Right cardiac atrium (tissue), 5 donors: Measurements from ENCODE around the gene TMEM117. TPM values are rescaled to one million over a fixed set of nuclear protein-coding genes. Genes with fewer than 3 reads are reported as not detected.
"Not testable (repeated sequence)": the region's sequence is repeated elsewhere in the genome, so short reads cannot be mapped to it uniquely, and the experiment has no call there.

Source experiments
- ATAC-seq, 2 donors: fragments of 200-7000 bp; cut with Tn5 transposase; one replicate each; pipeline versions ENCODE4 v1.8.0 to v1.9.1; 2020; ENCODE audit warnings: moderate library complexity in 2 of 2, mild to moderate bottlenecking in 1 of 2
- DNase-seq, 3 donors: peaks; one replicate each; pipeline ENCODE4 v3.0.0-alpha.2; 2020
- H3K27ac ChIP-seq: one replicate; pipeline ENCODE4 v1.5.1; 2013; ENCODE audit warnings: mild to moderate bottlenecking, low read length, control low read depth, moderate library complexity
- H3K27me3 ChIP-seq: one replicate; pipeline ENCODE4 v1.6.1; 2013; ENCODE audit not compliant: control insufficient read depth, insufficient read depth
- H3K4me1 ChIP-seq: one replicate; pipeline ENCODE4 v1.6.1; 2013; ENCODE audit warnings: low read length; ENCODE audit not compliant: control insufficient read depth, insufficient read depth
- H3K4me3 ChIP-seq: one replicate; pipeline ENCODE4 v1.5.1; 2013; ENCODE audit warnings: low read length, control low read depth
- H3K9me3 ChIP-seq: one replicate; pipeline ENCODE4 v1.6.1; 2013; ENCODE audit warnings: low read length; ENCODE audit not compliant: control insufficient read depth
- WGBS: extraction: QIAGEN DNeasy Blood & Tissue Kit; methylation state at CpG from one replicate; pipeline ENCODE4 v1.1.7; 2013; 5-methylcytosine and 5-hydroxymethylcytosine counted together
- intact Hi-C, 4 donors: fragments of 100-400 bp; cut with DNase I; formaldehyde crosslinking; loops; one replicate each; pipeline versions ENCODE4 v1.11.0 to v1.14.0; 2022 to 2023
- polyA plus RNA-seq: library from polyadenylated mRNA; stranded (reverse); fragments of 200-250 nt; gene quantifications from one replicate; pipeline ENCODE4 v1.2.3, GENCODE V29; 2013
- total RNA-seq, 4 donors: library from RNA; stranded (reverse); fragmentation: NEBNext Ultra II Directional; extraction: Animal tissue kit (Norgen Biotek cat#: 25700); gene quantifications; one replicate each; pipeline ENCODE4 v1.2.1, GENCODE V29; 2021
- donor health status: healthy with polysubstance abuse.
- donor health status: DM: no; HTN: yes; CAD: no.
- donor health status: DM: no; HTN: no; CAD: no.
- donor health status: DM: no; HTN: yes; CAD: no; lungs with severe emphysema.
- donor health status: DM: yes; HTN: yes; CAD: no.

The TMEM117 gene
- total and polyA plus RNA-seq, 5 donors = 8.0 to 13.0 (median 11.7) TPM

DNA sequence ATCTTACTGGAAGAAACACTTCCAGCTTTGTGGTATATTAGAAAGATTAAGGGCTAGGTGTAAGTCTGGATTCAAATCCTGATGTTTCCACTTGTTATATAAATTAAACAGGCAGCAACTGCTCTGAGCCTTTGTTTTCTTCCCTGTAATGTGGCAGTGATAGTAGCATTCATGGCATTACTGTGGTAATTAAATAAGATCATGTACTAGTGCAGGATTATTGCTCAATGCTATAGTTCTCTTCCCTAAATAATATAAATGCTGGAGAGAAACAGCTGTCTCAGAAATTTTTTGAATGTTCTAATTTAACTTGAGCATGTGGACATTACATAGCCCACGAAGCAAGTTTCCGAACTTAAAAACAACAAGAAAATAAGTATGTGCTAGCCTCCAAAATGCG, 5.4 kb downstream of the TMEM117 start:
- ATAC-seq (no peak), DNase-seq (no peak)
- intact Hi-C loops = no loop called here
- H3K9me3 ChIP-seq = no peaks in the 10 kb centered on the region
- H3K27ac ChIP-seq = no peak overlapping the region
- no peak overlapping the region for H3K4me3 ChIP-seq
- WGBS = 93% methylated on average over 3 of the region's 3 CpGs
- H3K27me3 ChIP-seq = no peaks in the 10 kb centered on the region
- H3K4me1 ChIP-seq = no peaks in the 10 kb centered on the region

DNA sequence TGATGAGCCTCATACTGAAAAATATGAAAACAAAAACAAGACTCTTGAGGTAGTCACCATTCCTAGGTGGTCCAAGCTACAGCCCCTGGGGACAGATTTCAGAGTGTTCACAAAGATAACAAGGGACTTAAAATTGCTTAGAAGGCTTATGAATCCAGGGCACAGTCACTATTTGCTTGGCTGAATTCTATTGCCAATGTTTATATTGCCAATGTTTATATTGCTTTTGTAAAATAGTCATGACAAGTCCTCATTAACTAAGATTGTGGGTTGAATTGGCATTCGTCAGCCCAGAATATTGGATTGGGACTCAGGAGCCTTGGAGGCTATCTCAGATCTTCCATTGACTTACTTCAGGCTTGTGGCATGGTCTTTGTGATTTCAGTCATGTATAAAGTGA, 6.4 kb downstream of the TMEM117 start:
- ATAC-seq = no peak
- 93% methylated on average over 1 of the region's 1 CpG for WGBS

DNA sequence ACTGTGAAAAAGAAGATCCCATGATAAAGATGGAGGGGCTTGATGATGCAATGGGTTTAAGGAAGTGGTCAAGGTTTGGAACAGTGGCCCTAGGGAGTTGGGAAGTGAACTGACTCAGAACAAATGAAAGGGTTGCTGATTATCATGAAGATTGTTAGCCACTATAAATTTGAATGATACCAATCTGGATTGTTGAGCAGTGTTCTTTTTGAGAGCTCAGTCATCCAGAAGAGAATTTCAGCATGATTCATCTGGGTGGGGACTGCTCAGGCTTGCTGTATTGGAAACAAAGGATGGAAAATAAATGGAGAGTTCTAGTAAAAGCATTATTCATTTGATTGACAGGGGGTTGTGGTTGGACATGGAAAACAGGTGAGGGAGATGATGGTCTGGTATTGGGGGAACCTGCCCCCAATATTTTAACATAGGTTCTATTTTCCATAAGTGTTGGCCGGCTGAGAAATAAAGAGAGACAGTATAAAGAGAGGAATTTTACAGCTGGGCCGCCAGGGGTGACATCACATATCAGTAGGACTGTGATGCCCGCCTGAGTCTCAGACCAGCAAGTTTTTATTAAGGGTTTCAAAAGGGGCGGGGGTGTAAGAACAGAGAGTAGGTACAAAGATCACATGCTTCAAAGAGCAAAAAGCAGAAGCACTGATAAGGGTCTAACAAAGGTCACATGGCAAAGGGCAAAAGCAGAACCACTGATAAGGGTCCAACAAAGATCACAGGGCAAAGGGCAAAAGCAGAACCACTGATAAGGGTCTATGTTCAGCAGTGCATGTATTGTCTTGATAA, 11.7 kb downstream of the TMEM117 start:
- WGBS = 86% methylated on average over 4 of the region's 4 CpGs

More for the DNA sequence above, 6.4 kb downstream of the TMEM117 start:
- no peak overlapping the region for H3K4me3 ChIP-seq
- no peak for DNase-seq
- H3K27me3 ChIP-seq = no peaks in the 10 kb centered on the region
- H3K9me3 ChIP-seq = no peaks in the 10 kb centered on the region
- H3K4me1 ChIP-seq = no peaks in the 10 kb centered on the region
- intact Hi-C loops = no loop called here
- no peak overlapping the region for H3K27ac ChIP-seq

DNA sequence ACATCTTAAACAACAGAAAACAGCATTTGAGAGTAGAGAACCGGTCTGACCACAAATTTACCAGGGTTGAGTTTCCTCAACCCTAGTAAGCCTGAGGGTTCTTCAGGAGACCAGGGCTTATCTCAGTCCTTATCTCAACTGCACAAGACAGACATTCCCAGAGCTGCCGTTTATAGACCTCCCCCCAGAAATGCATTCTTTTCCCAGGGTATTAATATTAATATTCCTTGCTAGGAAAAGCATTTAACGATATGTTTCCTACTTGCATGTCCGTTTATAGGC, 12.3 kb downstream of the TMEM117 start:
- Histone ChIP-seq H3K4me3 (no peak overlapping the region), H3K4me1 (no peaks in the 10 kb centered on the region), H3K9me3 (no peaks in the 10 kb centered on the region), H3K27ac (no peak overlapping the region), H3K27me3 (no peaks in the 10 kb centered on the region)
- intact Hi-C loops = no loop called here
- no peak for DNase-seq
- ATAC-seq = no peak
- WGBS = 83% methylated on average over 4 of the region's 4 CpGs

More for the DNA sequence above, 11.7 kb downstream of the TMEM117 start:
- H3K4me3 ChIP-seq, intact Hi-C loops, H3K4me1 ChIP-seq, ATAC-seq, H3K27me3 ChIP-seq, DNase-seq, H3K9me3 ChIP-seq, H3K27ac ChIP-seq: not testable (repeated sequence)

DNA sequence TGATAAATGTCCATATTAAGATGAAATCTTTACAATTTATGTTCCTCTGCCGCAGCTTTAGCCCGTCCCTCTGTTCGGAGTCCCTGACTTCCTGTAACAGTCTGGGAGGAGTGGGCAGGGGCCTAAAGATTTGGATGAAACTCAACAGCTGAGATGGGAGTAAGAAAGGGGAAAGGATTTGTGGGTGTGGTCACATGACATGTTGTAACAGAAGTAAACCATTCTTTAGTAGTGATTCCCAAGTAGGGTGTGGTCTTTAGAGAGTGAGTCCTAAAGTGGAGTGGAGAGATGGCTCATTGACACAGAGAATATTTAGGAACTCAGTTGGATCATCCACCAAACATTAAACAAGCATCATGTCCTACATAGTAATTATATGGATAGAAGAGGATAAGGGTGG, 12.9 kb downstream of the TMEM117 start:
- 97% methylated on average over 3 of the region's 3 CpGs for WGBS
- Histone ChIP-seq H3K4me3 (no peak overlapping the region), H3K9me3 (no peaks in the 10 kb centered on the region), H3K27ac (no peak overlapping the region), H3K27me3 (no peaks in the 10 kb centered on the region), H3K4me1 (no peaks in the 10 kb centered on the region)
- ATAC-seq = no peak
- no peak for DNase-seq
- intact Hi-C loops = no loop called here

DNA sequence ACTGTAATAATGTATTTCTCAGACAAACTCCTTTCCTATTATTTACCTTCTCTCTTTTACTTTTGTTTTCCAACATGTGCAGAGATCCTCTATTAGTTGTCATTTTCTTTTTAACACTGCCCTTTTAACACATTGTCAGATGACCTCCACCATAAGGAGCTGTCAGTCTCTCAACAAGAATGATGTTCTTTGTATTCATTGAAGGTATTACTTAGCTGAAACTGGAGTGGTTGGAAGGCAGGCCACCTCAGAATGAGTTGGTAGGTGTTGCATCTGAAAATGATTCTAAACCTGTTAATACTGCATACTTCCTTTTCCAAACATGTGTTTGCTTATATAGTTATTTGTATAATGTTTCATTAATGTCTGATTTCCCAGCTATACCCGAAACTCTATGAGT, 16.9 kb downstream of the TMEM117 start:
- H3K9me3 ChIP-seq = no peaks in the 10 kb centered on the region
- H3K27ac ChIP-seq = no peak overlapping the region
- intact Hi-C loops = no loop called here
- no peak overlapping the region for H3K4me3 ChIP-seq
- WGBS = 93% methylated on average over 1 of the region's 1 CpG
- DNase-seq (no peak), ATAC-seq (no peak)
- H3K27me3 ChIP-seq = no peaks in the 10 kb centered on the region
- no peaks in the 10 kb centered on the region for H3K4me1 ChIP-seq

DNA sequence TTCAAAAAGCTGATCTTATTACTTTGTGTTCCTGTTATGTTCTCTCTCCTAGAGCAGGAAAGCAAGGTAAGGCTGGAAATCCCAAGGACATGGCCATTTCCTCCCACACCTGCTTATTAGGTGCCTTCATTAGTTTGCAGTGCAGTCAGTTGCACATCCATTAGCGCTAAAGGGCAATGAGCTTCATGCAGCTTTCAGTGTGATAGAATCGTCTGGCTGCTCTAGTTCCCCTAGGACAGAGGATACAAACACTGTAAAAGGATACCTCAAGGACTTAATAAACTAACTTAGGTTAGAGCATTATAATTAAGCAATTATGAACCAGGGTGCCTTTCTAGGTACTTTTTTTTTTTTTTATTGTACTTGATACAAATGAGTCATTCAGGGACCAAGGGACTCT, 21.1 kb downstream of the TMEM117 start:
- Histone ChIP-seq H3K27me3 (no peaks in the 10 kb centered on the region), H3K9me3 (no peaks in the 10 kb centered on the region), H3K4me1 (no peaks in the 10 kb centered on the region), H3K27ac (no peak overlapping the region), H3K4me3 (no peak overlapping the region)
- ATAC-seq (no peak), DNase-seq (no peak)
- WGBS = 84% methylated on average over 2 of the region's 2 CpGs
- intact Hi-C loops = no loop called here

DNA sequence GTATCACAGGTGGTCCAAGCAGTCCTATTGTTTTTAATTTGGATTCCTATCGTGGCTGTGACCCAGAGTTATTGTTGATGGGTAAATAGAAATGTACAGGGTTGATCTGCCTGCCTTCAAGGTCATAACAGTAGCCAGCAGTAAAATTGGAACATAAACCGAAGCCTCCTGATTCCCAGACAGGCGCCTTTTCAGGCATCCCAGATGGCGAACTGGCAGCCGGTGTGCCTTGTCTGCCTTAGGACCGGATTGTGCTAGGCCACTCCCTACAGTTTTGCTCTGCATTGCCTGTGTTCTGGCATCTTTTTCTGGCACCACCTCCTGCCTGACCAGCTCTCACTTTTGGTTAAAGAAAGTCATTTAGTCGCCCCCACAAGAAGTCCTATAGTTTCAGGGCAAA, 22.2 kb downstream of the TMEM117 start:
- peak in 2 of 3 donors; percentile 49 to 51 for DNase-seq
- Histone ChIP-seq H3K4me1 (no peaks in the 10 kb centered on the region), H3K9me3 (no peaks in the 10 kb centered on the region), H3K27ac (no peak overlapping the region), H3K4me3 (no peak overlapping the region), H3K27me3 (no peaks in the 10 kb centered on the region)
- peak; percentile 41 to 54 for ATAC-seq
- WGBS = 67% methylated on average over 7 of the region's 7 CpGs
- intact Hi-C loops = no loop called here

DNA sequence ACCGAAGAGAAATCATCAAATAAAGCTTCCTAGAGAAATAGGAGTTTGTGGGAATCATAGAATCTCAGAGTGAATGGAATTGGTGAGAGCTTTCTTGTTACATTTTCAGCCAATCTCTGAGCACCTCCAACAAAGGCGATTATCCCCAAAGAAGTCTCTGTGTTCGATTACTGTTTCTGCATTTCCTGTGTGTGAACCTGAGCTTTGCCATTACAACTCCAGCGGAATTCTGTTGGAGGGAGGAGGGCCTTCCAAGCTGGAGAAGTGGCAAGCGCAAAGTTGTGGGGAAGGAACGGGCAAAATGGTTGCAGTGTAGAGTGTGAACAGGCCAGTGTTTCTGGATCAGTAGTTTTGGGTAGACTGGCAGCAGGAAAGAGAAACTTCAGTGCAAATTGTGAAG, 23.1 kb downstream of the TMEM117 start:
- no peak for ATAC-seq
- intact Hi-C loops = no loop called here
- Histone ChIP-seq H3K27me3 (no peaks in the 10 kb centered on the region), H3K4me1 (no peaks in the 10 kb centered on the region), H3K27ac (no peak overlapping the region), H3K9me3 (no peaks in the 10 kb centered on the region), H3K4me3 (no peak overlapping the region)
- DNase-seq = no peak
- 91% methylated on average over 6 of the region's 6 CpGs for WGBS

DNA sequence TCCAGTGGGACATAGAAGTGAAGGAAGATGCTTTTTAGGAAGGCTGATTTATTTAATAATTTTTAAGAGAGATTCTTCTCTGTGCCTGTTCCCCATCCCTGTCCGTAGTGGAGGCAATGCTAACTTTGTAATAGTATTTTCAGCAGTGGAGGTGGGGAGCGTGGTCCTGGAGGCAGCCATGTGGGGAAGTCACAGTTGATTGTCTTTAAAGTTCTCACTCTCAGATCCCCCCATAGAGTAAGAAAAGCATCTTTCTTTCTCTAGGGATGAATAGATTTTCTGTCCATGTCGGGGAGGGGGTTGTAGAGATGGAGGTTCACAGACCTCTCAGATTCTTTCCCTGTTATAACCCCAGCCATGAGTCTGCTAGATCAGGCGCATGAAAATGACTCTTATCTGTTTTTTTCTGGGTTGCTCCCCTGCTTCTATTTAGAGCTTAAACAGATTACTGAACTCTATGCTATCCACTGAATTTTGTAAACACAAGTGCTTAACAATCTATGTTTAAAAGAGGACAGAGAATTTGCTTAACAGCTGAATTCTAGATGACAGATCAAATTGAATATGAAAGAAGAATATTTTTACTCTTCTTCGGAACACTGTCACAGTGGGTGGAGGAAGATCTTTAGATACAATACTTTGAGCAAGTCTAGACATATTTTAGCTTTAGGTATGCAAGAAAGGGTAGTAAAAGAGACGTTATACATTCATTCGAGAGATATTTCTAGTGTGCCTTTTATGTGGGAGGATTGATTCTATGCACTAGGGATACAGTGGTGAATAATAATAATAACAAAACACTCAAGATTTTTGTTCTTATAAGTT, 25.3 kb downstream of the TMEM117 start:
- H3K4me3 ChIP-seq = no peak overlapping the region
- intact Hi-C loops = no loop called here
- no peaks in the 10 kb centered on the region for H3K4me1 ChIP-seq
- no peak for ATAC-seq
- no peaks in the 10 kb centered on the region for H3K9me3 ChIP-seq
- no peak overlapping the region for H3K27ac ChIP-seq
- WGBS = 66% methylated on average over 7 of the region's 7 CpGs
- H3K27me3 ChIP-seq = no peaks in the 10 kb centered on the region
- no peak for DNase-seq

DNA sequence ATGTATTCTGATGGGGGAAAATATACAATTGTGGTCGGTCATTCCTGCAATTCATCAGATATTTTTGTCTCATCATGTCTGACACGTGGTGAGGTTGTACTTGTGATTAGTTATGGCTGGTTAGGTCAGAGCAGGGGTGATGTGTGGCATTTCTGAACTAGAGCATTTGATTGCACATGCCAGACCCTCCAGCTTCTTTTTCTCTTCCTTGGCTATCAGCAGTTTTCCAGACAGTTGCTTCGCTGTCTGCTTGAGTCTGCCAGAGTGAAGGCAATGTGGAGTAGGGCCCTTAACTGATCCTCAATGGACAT, 25.9 kb downstream of the TMEM117 start:
- H3K27ac ChIP-seq = peak overlapping the region; percentile 45
- H3K4me3 ChIP-seq = no peak overlapping the region
- intact Hi-C loops = no loop called here
- no peaks in the 10 kb centered on the region for H3K27me3 ChIP-seq
- WGBS = 50% methylated on average over 3 of the region's 3 CpGs
- ATAC-seq = no peak
- H3K4me1 ChIP-seq = no peaks in the 10 kb centered on the region
- H3K9me3 ChIP-seq = no peaks in the 10 kb centered on the region
- no peak for DNase-seq
